Measurements from ENCODE around the gene RNF183.

- no peak for TF ChIP-seq CTCF (IDR thresholded peaks at IDR 0.05; ENCODE audit: low read depth, low read length, poor library complexity, severe bottlenecking)
- TF ChIP-seq EZH2phosphoT487 (IDR thresholded peaks at IDR 0.05; ENCODE audit: borderline replicate concordance, low read length), result no peak
Measured at GRCh38 chr9:113313261-113313660, 10.1 kb upstream of the RNF183 start.

All from DOHH2 (cell line).